Tibial artery (tissue), 4 donors: ENCODE results near the gene SLC66A2.

ENCODE experiments used
- DNase-seq, 2 donors: peaks; one replicate each; pipeline ENCODE4 v3.0.0-alpha.2; 2019
- H3K27ac ChIP-seq, 2 donors: fragments of 200-600 bp; sonication (generic) in 1 of 2; 1 replicate in 1 of 2; 2 replicates in 1 of 2; pipeline ENCODE4 v1.5.1; 2018 to 2019; ENCODE audit warnings: mild to moderate bottlenecking in 1 of 2
- H3K27me3 ChIP-seq, 2 donors: fragments of 200-600 bp; sonication (generic) in 1 of 2; one replicate each; pipeline versions ENCODE4 v1.5.1 to v1.6.0; 2016 to 2019
- H3K36me3 ChIP-seq, 3 donors: fragments of 200-600 bp; sonication (generic) in 2 of 3; one replicate each; pipeline ENCODE4 v1.5.1; 2016 to 2019; ENCODE audit warnings: mild to moderate bottlenecking in 2 of 3
- H3K4me1 ChIP-seq, 4 donors: fragments of 200-600 bp; sonication (generic) in 2 of 4; 1 replicate in 3 of 4; 2 replicates in 1 of 4; pipeline ENCODE4 v1.5.1; 2016 to 2019
- H3K4me3 ChIP-seq, 2 donors: fragments of 200-600 bp; sonication (generic) in 1 of 2; 1 replicate in 1 of 2; 2 replicates in 1 of 2; pipeline ENCODE4 v1.5.1; 2018 to 2019; ENCODE audit warnings: mild to moderate bottlenecking in 2 of 2
- H3K9me3 ChIP-seq, 3 donors: fragments of 200-600 bp; sonication (generic) in 1 of 3; one replicate each; pipeline ENCODE4 v1.5.1; 2016 to 2019
- intact Hi-C: fragments of 100-400 bp; cut with DNase I; formaldehyde crosslinking; loops from one replicate; pipeline ENCODE4 v1.15.0; 2023; ENCODE audit warnings: low total_unique reads
- TF ChIP-seq, protein P1 (sequence below), 2 experiments: fragments of 200-600 bp in 1 of 2; fragments of 450-650 bp in 1 of 2; IDR thresholded peaks; one replicate each; pipeline ENCODE4 v1.5.1; 2017 to 2019; ENCODE audit warnings: antibody characterized with exemption in 2 of 2, mild to moderate bottlenecking in 1 of 2, moderate library complexity in 1 of 2

Gene SLC66A2

DNA sequence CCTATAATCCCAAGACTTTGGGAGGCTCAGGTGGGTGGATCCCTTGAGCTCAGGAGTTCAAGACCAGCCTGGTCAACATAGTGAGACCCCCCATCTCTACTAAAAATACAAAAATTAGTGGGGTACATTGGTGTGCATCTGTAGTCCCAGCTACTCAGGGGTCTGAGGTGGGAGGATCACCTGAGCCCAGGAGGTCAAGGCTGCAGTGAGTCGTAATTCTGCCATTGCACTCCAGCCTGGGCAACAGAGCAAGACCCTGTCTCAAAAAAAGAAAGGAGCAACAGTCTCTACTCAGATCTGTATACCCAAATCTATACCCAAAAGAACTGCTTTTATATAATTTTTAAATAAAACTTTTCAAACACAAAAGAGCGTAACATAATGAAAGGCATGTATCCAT lies 7.5 kb upstream of the SLC66A2 start:
- TF ChIP-seq, protein P1, sequence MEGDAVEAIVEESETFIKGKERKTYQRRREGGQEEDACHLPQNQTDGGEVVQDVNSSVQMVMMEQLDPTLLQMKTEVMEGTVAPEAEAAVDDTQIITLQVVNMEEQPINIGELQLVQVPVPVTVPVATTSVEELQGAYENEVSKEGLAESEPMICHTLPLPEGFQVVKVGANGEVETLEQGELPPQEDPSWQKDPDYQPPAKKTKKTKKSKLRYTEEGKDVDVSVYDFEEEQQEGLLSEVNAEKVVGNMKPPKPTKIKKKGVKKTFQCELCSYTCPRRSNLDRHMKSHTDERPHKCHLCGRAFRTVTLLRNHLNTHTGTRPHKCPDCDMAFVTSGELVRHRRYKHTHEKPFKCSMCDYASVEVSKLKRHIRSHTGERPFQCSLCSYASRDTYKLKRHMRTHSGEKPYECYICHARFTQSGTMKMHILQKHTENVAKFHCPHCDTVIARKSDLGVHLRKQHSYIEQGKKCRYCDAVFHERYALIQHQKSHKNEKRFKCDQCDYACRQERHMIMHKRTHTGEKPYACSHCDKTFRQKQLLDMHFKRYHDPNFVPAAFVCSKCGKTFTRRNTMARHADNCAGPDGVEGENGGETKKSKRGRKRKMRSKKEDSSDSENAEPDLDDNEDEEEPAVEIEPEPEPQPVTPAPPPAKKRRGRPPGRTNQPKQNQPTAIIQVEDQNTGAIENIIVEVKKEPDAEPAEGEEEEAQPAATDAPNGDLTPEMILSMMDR (IDR thresholded peaks at IDR 0.05): no peak
- H3K4me1 ChIP-seq: peaks cover 0 to 7% (median under 1%) of the 10 kb centered on the region in 4 donors
- no peak overlapping the region for H3K27ac ChIP-seq
- no peak for DNase-seq
- H3K4me3 ChIP-seq: no peak overlapping the region
- H3K27me3 ChIP-seq: peaks cover 0 to 13% of the 10 kb centered on the region in 2 donors
- no peaks in the 10 kb centered on the region for H3K36me3 ChIP-seq
- intact Hi-C loops: loop anchor here (10.0 kb wide), 2 partner anchors 76 to 146 kb away; partner anchors contain the start of genes ADNP2 and RBFA
- H3K9me3 ChIP-seq: no peaks in the 10 kb centered on the region

DNA sequence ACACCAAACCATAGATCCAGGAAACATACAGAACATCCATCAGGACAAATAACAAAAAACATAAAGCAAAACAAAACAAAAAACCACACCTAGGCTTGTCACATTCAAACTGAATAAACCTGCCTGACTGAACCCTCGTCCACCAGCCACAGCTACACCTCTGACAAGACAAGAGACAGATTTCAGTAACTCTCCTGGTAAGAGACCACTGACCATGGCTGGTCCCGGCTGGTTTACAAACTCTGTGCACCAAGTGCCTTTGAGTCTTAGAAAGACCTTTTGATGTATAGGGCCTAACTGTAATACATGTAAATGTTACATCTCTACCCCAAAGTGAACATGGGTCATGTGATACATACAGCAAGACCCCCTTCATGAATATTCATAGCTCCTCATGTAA lies 4.8 kb upstream of the SLC66A2 start:
- H3K27ac ChIP-seq: no peak overlapping the region
- intact Hi-C loops: loop anchor here (10.0 kb wide), 2 partner anchors 79 to 149 kb away; partner anchors contain the start of genes ADNP2 and RBFA
- TF ChIP-seq, protein P1 (IDR thresholded peaks at IDR 0.05): no peak
- peaks cover 0 to 2% of the 10 kb centered on the region in 2 donors for H3K27me3 ChIP-seq
- H3K36me3 ChIP-seq: no peaks in the 10 kb centered on the region
- no peak overlapping the region for H3K4me3 ChIP-seq
- no peaks in the 10 kb centered on the region for H3K9me3 ChIP-seq
- peaks cover 0 to 11% (median 7%) of the 10 kb centered on the region in 4 donors for H3K4me1 ChIP-seq
- DNase-seq: no peak

DNA sequence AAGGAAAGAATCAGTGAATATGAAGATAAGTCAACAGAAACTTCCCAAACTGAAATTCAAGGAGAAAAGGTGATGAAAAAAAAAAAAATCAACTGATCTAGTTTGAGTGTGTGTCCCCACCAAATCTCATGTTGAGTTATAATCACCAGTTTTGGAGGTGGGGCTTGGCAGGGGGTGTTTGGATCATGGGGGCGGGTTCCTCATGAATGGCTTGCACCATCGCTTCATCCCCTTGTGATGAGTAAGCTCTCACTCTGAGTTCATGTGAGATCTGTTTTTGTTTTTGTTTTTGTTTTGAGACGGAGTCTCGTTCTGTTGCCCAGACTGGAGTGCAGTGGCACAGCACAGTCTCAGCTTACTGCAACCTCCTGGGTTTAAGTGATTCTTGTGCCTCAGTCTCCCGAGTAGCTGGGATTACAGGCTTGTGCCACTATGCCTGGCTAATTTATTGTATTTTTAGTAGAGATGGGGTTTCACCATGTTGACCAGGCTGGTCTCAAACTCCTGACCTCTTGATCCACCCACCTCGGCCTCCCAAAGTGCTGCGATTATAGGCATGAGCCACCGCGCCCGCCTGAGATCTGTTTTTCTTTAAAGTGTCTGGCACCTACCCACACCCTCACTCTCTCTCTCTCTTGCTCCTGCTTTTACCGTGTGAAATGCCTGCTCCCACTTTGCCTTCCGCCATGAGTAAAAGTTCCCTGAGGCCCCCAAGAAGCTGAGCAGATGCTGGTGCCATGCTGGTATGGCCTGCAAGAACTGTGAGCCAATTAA lies 4.0 kb upstream of the SLC66A2 start:
- Histone ChIP-seq H3K4me3 (no peak overlapping the region), H3K9me3 (no peaks in the 10 kb centered on the region), H3K36me3 (no peaks in the 10 kb centered on the region), H3K4me1 (peaks cover 1 to 11% (median 8%) of the 10 kb centered on the region in 4 donors), H3K27ac (no peak overlapping the region), H3K27me3 (no peaks in the 10 kb centered on the region)
- TF ChIP-seq, protein P1 (IDR thresholded peaks at IDR 0.05): no peak
- peak in 1 of 2 donors; percentile 11 for DNase-seq
- intact Hi-C loops: loop anchor here (10.0 kb wide), 2 partner anchors 79 to 149 kb away; partner anchors contain the start of genes ADNP2 and RBFA

DNA sequence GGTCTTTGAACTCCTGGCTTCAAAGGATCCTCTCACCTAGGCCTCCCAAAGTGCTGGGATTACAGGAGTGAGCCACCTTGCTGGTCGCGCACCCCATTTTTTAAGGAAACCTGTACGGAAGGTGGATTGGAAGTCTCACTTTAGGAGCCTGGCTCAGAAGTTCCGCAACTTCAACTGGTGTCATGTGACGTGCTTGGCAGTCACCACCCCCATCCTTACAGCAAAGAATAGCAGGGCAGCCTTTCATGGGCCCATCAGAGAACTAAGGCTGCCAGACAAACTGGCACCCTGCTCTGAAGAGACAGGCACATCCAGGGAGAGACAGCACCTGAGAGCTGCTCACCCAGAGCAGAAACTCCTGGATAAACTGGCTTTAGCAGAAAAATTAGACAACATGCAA lies 3.3 kb upstream of the SLC66A2 start:
- no peaks in the 10 kb centered on the region for H3K9me3 ChIP-seq
- H3K4me1 ChIP-seq: peaks cover 7 to 18% (median 15%) of the 10 kb centered on the region in 4 donors
- H3K27ac ChIP-seq: no peak overlapping the region
- intact Hi-C loops: loop anchor here (5.0 to 10.0 kb wide), 3 partner anchors 33 to 150 kb away; partner anchors contain the start of genes ADNP2, RBFA and TXNL4A
- TF ChIP-seq, protein P1 (IDR thresholded peaks at IDR 0.05): no peak
- no peaks in the 10 kb centered on the region for H3K36me3 ChIP-seq
- peak in 1 of 2 donors; percentile 59 for DNase-seq
- H3K4me3 ChIP-seq: no peak overlapping the region
- no peaks in the 10 kb centered on the region for H3K27me3 ChIP-seq

DNA sequence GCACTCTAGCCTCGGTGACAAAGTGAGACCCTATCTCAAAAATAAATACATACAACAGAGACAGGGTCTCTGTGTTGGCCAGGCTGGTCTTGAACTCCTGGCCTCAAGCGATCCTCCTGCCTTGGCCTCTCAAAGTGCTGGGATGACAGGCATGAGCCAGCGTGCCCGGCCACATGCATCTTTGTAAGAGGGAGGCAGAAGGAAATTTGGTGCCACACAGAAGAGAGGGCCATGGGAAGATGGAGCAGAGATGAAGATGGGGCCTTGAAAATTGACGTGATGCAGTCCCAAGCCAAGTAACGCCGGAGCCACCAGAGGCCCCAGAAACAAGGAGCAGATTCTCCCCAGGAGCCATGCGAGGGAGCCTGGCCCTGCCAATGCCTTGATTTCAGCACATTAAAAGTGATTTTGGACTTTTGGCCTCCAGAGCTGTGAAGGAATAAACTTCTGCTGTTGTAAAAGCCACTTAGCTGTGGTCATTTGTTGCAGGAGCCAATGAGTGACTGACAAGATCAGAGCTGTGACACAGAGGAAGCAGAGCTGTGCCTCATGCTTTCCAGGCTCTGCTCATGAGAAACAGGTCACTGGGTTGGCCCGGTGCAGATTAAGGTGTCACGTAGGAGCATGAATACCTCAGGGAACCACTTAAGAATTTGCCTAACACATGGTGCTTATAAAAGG lies 2.7 kb upstream of the SLC66A2 start:
- Histone ChIP-seq H3K4me1 (peaks cover 7 to 25% (median 21%) of the 10 kb centered on the region in 4 donors), H3K36me3 (no peaks in the 10 kb centered on the region), H3K27ac (no peak overlapping the region), H3K27me3 (no peaks in the 10 kb centered on the region), H3K9me3 (no peaks in the 10 kb centered on the region), H3K4me3 (no peak overlapping the region)
- TF ChIP-seq, protein P1 (IDR thresholded peaks at IDR 0.05): no peak
- peak in 1 of 2 donors; percentile 56 for DNase-seq
- intact Hi-C loops: loop anchor here (5.0 to 10.0 kb wide), 3 partner anchors 33 to 151 kb away; partner anchors contain the start of genes ADNP2, RBFA and TXNL4A
